HepG2 (cell line): Measurements from ENCODE around the gene AQP11. TPM values are rescaled to one million over a fixed set of nuclear protein-coding genes. Genes with fewer than 3 reads are reported as not detected.

Source experiments
- ELK4 ChIP-seq: sonication (generic); formaldehyde crosslinking; IDR thresholded peaks from 2 replicates; pipeline ENCODE4 v1.9.0; 2021; ENCODE audit warnings: missing genetic modification reagents, borderline replicate concordance
- IKZF5 ChIP-seq: IDR thresholded peaks from 2 replicates; pipeline ENCODE4 v1.6.1; 2018; ENCODE audit warnings: missing genetic modification reagents, mild to moderate bottlenecking, missing compliant biosample characterization
- KLF12 ChIP-seq: sonication (generic); formaldehyde crosslinking; IDR thresholded peaks from 2 replicates; pipeline ENCODE4 v1.4.0; 2020; ENCODE audit warnings: missing genetic modification reagents, borderline replicate concordance
- MTA3 ChIP-seq: sonication (generic); formaldehyde crosslinking; IDR thresholded peaks from 2 replicates; pipeline ENCODE4 v1.4.0; 2020; ENCODE audit warnings: missing genetic modification reagents
- RAD21 ChIP-seq: fragments of 450-650 bp; formaldehyde crosslinking; IDR thresholded peaks from 2 replicates; pipeline ENCODE4 v1.5.0; 2020; ENCODE audit warnings: mild to moderate bottlenecking
- SMARCC2 ChIP-seq: fragments of 450-650 bp; IDR thresholded peaks from 2 replicates; pipeline ENCODE4 v1.6.1; 2017; ENCODE audit warnings: antibody characterized with exemption, mild to moderate bottlenecking
- SMC3 ChIP-seq: IDR thresholded peaks from 2 replicates; pipeline ENCODE4 v1.6.1; 2011; ENCODE audit warnings: low read length, improper control_type of control experiment
- SOX6 ChIP-seq, 2 experiments: fragments of 450-650 bp in 1 of 2; sonication (generic) in 1 of 2; formaldehyde crosslinking in 1 of 2; IDR thresholded peaks; 2 replicates each; pipeline versions ENCODE4 v1.4.0 to v1.6.1; 2017 to 2020; ENCODE audit warnings: antibody characterized with exemption in 1 of 2, mild to moderate bottlenecking in 1 of 2, missing genetic modification reagents in 1 of 2
- STAG1 ChIP-seq: sonication (generic); formaldehyde crosslinking; IDR thresholded peaks from 2 replicates; pipeline ENCODE4 v1.4.0; 2020; ENCODE audit warnings: missing genetic modification reagents
- STAT5B ChIP-seq: sonication (generic); formaldehyde crosslinking; IDR thresholded peaks from 2 replicates; pipeline ENCODE4 v1.4.0; 2020; ENCODE audit warnings: missing genetic modification reagents
- ZFP90 ChIP-seq: sonication (generic); formaldehyde crosslinking; IDR thresholded peaks from 2 replicates; pipeline ENCODE4 v1.8.0; 2022; ENCODE audit warnings: missing genetic modification reagents, mild to moderate bottlenecking, inconsistent platforms, borderline replicate concordance
- ZNF160 ChIP-seq: sonication (generic); formaldehyde crosslinking; IDR thresholded peaks from 2 replicates; pipeline ENCODE4 v1.8.0; 2022; ENCODE audit warnings: mild to moderate bottlenecking, inconsistent platforms, missing genetic modification reagents
- ZNF17 ChIP-seq: sonication (generic); formaldehyde crosslinking; IDR thresholded peaks from 2 replicates; pipeline ENCODE4 v1.5.0; 2020; ENCODE audit warnings: mild to moderate bottlenecking, missing genetic modification reagents
- ZNF205 ChIP-seq: IDR thresholded peaks from 2 replicates; pipeline ENCODE4 v1.6.1; 2018; ENCODE audit warnings: missing biosample characterization, missing genetic modification reagents
- ZNF318 ChIP-seq: sonication (generic); formaldehyde crosslinking; IDR thresholded peaks from 2 replicates; pipeline ENCODE4 v1.4.0; 2020; ENCODE audit warnings: mild to moderate bottlenecking, missing genetic modification reagents
- ZNF343 ChIP-seq: sonication (generic); formaldehyde crosslinking; IDR thresholded peaks from 2 replicates; pipeline ENCODE4 v1.4.0; 2020; ENCODE audit warnings: mild to moderate bottlenecking, missing genetic modification reagents
- ZNF350 ChIP-seq: sonication (generic); formaldehyde crosslinking; IDR thresholded peaks from 2 replicates; pipeline ENCODE4 v1.4.0; 2020; ENCODE audit warnings: mild to moderate bottlenecking, low read depth, missing genetic modification reagents, borderline replicate concordance
- ZSCAN22 ChIP-seq: sonication (generic); formaldehyde crosslinking; IDR thresholded peaks from 2 replicates; pipeline ENCODE4 v1.4.0; 2020; ENCODE audit warnings: mild to moderate bottlenecking, missing genetic modification reagents
- polyA plus RNA-seq, 8 experiments: library from polyadenylated mRNA; depleted of rRNA in 3 of 8; stranded (reverse) in 7 of 8; unstranded in 1 of 8; fragments of >200 nt; fragmentation: Illumina TruSeq in 4 of 8; extraction: Trizol in 4 of 8; gene quantifications; 2 replicates each; pipeline versions ENCODE4 v1.2.1 to v1.2.3, GENCODE V29; 2011 to 2016; ENCODE audit warnings: low read depth in 4 of 8, missing spikeins in 1 of 8, mixed read lengths in 1 of 8; ENCODE audit not compliant: insufficient read depth in 1 of 8
- total RNA-seq, 5 experiments: library from RNA; depleted of rRNA; stranded (reverse); fragments of >200 nt; fragmentation: Illumina TruSeq; extraction: Trizol; gene quantifications; 2 replicates each; pipeline ENCODE4 v1.2.3, GENCODE V29; 2016; ENCODE audit warnings: low read depth in 1 of 5
- TF ChIP-seq, protein P1 (sequence below): sonication (generic); formaldehyde crosslinking; IDR thresholded peaks from 2 replicates; pipeline ENCODE4 v1.8.0; 2022; ENCODE audit warnings: mild to moderate bottlenecking, missing genetic modification reagents, moderate library complexity

The AQP11 gene
- total and polyA plus RNA-seq, 2 of the 13 experiments (the other 11 are each of a cell fraction or from before 2014, with no cell fraction given): 10.4 to 15.3 TPM

DNA sequence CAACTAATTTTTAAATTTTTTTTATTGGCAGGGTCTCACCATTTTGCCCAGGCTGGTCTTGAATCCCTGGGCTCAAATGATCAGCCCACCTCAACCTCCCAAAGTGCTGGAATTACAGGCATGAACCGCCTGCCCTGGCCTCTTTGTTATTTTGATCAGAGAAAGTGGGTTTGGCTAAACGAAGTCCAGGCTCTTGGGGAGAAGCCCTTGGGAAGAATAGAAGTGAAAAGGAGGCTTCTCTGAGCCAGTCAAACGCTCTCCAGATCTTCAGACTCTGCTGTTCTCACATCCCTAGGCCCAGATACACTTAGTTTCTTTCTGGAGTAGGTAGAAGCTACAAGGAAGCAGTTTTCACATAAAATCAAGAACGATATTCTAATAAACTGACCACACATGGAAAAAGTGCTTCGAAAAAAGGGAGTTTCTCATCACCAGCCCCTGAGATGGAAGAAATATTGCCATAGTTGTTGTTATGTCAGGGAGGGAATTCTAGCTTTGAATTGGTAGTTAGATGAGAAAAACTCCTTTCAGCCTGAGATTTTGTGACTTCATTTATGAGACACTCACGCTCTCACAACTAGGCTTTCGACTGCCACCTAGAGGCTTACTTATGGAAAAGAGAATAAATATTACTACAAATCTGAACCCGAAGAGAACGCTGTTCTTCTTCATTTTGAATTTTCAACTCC is 41.7 kb upstream of the AQP11 start (continued):
- TF ChIP-seq ZNF318 (CRISPR knock-in tag) (no peak), ZNF17 (CRISPR knock-in tag) (no peak), ZNF343 (CRISPR knock-in tag) (no peak), MTA3 (CRISPR knock-in tag) (no peak), ZSCAN22 (CRISPR knock-in tag) (no peak), SMARCC2 (no peak), ZFP90 (CRISPR knock-in tag) (no peak), ZNF350 (CRISPR knock-in tag) (no peak), STAT5B (CRISPR knock-in tag) (no peak), STAG1 (peak; percentile 79), KLF12 (CRISPR knock-in tag) (no peak), SOX6 (IDR thresholded peaks at IDR 0.05) (no peak), SOX6 (CRISPR knock-in tag; IDR thresholded peaks at IDR 0.05) (no peak), SMC3 (peak; percentile 80), ZNF160 (CRISPR knock-in tag) (no peak), RAD21 (CRISPR knock-in tag) (peak; percentile 46; the same call in 1 of the 2 replicates), ZNF205 (CRISPR knock-in tag) (no peak), IKZF5 (CRISPR knock-in tag) (no peak), ELK4 (no peak)
- TF ChIP-seq, protein P1, sequence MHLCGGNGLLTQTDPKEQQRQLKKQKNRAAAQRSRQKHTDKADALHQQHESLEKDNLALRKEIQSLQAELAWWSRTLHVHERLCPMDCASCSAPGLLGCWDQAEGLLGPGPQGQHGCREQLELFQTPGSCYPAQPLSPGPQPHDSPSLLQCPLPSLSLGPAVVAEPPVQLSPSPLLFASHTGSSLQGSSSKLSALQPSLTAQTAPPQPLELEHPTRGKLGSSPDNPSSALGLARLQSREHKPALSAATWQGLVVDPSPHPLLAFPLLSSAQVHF: no peak
